HepG2 (cell line): ENCODE results near the gene M1AP. TPM values are rescaled to one million over a fixed set of nuclear protein-coding genes. Genes with fewer than 3 reads are reported as not detected.
A peak's percentile ranks its signal among the peaks of the same experiment; 100 is the strongest.

Source experiments
- ASH2L ChIP-seq: fragments of 300-600, 200-600 bp; sonication (generic); IDR thresholded peaks from 2 replicates; pipeline ENCODE4 v1.7.0; 2017; ENCODE audit warnings: low read depth, mild to moderate bottlenecking, moderate library complexity, mixed read lengths, low read length; ENCODE audit not compliant: insufficient read length
- ATF3 ChIP-seq: sonication (generic); formaldehyde crosslinking; IDR thresholded peaks from 2 replicates; pipeline ENCODE4 v1.4.0; 2020; ENCODE audit warnings: missing genetic modification reagents
- GLMP ChIP-seq: sonication (generic); formaldehyde crosslinking; IDR thresholded peaks from 2 replicates; pipeline ENCODE4 v1.9.0; 2021; ENCODE audit warnings: missing genetic modification reagents, mild to moderate bottlenecking, borderline replicate concordance
- HNF1B ChIP-seq: sonication (generic); formaldehyde crosslinking; IDR thresholded peaks from 2 replicates; pipeline ENCODE4 v1.5.1; 2020; ENCODE audit warnings: mild to moderate bottlenecking, moderate library complexity, missing genetic modification reagents
- IRF1 ChIP-seq: sonication (generic); formaldehyde crosslinking; IDR thresholded peaks from 2 replicates; pipeline ENCODE4 v1.4.0; 2020; ENCODE audit warnings: low read depth, mild to moderate bottlenecking, missing genetic modification reagents
- ISX ChIP-seq: sonication (generic); formaldehyde crosslinking; conservative IDR thresholded peaks from 2 replicates; pipeline ENCODE4 v1.5.0; 2020; ENCODE audit warnings: missing genetic modification reagents
- MAX ChIP-seq: IDR thresholded peaks from 2 replicates; pipeline ENCODE4 v1.6.1; 2012; ENCODE audit warnings: inconsistent platforms
- MBD4 ChIP-seq: IDR thresholded peaks from 2 replicates; pipeline ENCODE4 v1.6.1; 2012; ENCODE audit warnings: low read length, inconsistent platforms, borderline replicate concordance
- NBN ChIP-seq: fragments of 450-650 bp; conservative IDR thresholded peaks from 2 replicates; pipeline ENCODE4 v1.6.1; 2017
- NR1H2 ChIP-seq: sonication (generic); formaldehyde crosslinking; IDR thresholded peaks from 2 replicates; pipeline ENCODE4 v1.8.1; 2022; ENCODE audit warnings: low read depth, missing genetic modification reagents, borderline replicate concordance
- SOX6 ChIP-seq, 2 experiments: fragments of 450-650 bp in 1 of 2; sonication (generic) in 1 of 2; formaldehyde crosslinking in 1 of 2; IDR thresholded peaks; 2 replicates each; pipeline versions ENCODE4 v1.4.0 to v1.6.1; 2017 to 2020; ENCODE audit warnings: antibody characterized with exemption in 1 of 2, mild to moderate bottlenecking in 1 of 2, missing genetic modification reagents in 1 of 2
- UBTF ChIP-seq: sonication (generic); formaldehyde crosslinking; IDR thresholded peaks from 2 replicates; pipeline ENCODE4 v1.4.0; 2020; ENCODE audit warnings: mild to moderate bottlenecking, missing genetic modification reagents
- ZBTB37 ChIP-seq: sonication (generic); formaldehyde crosslinking; IDR thresholded peaks from 2 replicates; pipeline ENCODE4 v1.4.0; 2020; ENCODE audit warnings: mild to moderate bottlenecking, missing genetic modification reagents
- ZBTB8A ChIP-seq: sonication (generic); formaldehyde crosslinking; IDR thresholded peaks from 2 replicates; pipeline ENCODE4 v1.4.0; 2020; ENCODE audit warnings: mild to moderate bottlenecking, low read depth, missing genetic modification reagents, borderline replicate concordance
- ZNF362 ChIP-seq: sonication (generic); formaldehyde crosslinking; IDR thresholded peaks from 2 replicates; pipeline ENCODE4 v1.4.0; 2020; ENCODE audit warnings: missing genetic modification reagents, mild to moderate bottlenecking, borderline replicate concordance
- ZNF549 ChIP-seq: sonication (generic); formaldehyde crosslinking; IDR thresholded peaks from 2 replicates; pipeline ENCODE4 v1.5.0; 2020; ENCODE audit warnings: missing genetic modification reagents
- ZNF652 ChIP-seq: IDR thresholded peaks from 2 replicates; pipeline ENCODE4 v1.6.1; 2016; ENCODE audit warnings: low read depth, borderline replicate concordance
- ZNF724P ChIP-seq: sonication (generic); formaldehyde crosslinking; IDR thresholded peaks from 2 replicates; pipeline ENCODE4 v1.8.0; 2022; ENCODE audit warnings: missing genetic modification reagents, borderline replicate concordance
- polyA plus RNA-seq, 8 experiments: library from polyadenylated mRNA; depleted of rRNA in 3 of 8; stranded (reverse) in 7 of 8; unstranded in 1 of 8; fragments of >200 nt; fragmentation: Illumina TruSeq in 4 of 8; extraction: Trizol in 4 of 8; gene quantifications; 2 replicates each; pipeline versions ENCODE4 v1.2.1 to v1.2.3, GENCODE V29; 2011 to 2016; ENCODE audit warnings: low read depth in 4 of 8, missing spikeins in 1 of 8, mixed read lengths in 1 of 8; ENCODE audit not compliant: insufficient read depth in 1 of 8
- total RNA-seq, 5 experiments: library from RNA; depleted of rRNA; stranded (reverse); fragments of >200 nt; fragmentation: Illumina TruSeq; extraction: Trizol; gene quantifications; 2 replicates each; pipeline ENCODE4 v1.2.3, GENCODE V29; 2016; ENCODE audit warnings: low read depth in 1 of 5

Gene M1AP
- total and polyA plus RNA-seq, 2 of the 13 experiments (the other 11 are each of a cell fraction or from before 2014, with no cell fraction given) = not detected

- TF ChIP-seq ATF3 (CRISPR knock-in tag) (no peak), ISX (CRISPR knock-in tag) (no peak), UBTF (0 out of 2 replicates have a peak, but pooled peaks have one; percentile 11), MAX (no peak), ZNF652 (CRISPR knock-in tag) (no peak), HNF1B (no peak), SOX6 (IDR thresholded peaks at IDR 0.05) (no peak), SOX6 (CRISPR knock-in tag; IDR thresholded peaks at IDR 0.05) (no peak), ZBTB37 (CRISPR knock-in tag) (no peak), GLMP (CRISPR knock-in tag) (no peak), MBD4 (no peak), ZNF362 (no peak), ZNF724P (CRISPR knock-in tag) (no peak), ZNF549 (CRISPR knock-in tag) (no peak), NBN (no peak), IRF1 (CRISPR knock-in tag) (no peak), ASH2L (no peak), NR1H2 (CRISPR knock-in tag) (no peak), ZBTB8A (CRISPR knock-in tag) (no peak)
These were observed 123.0 kb downstream of the M1AP start (continued) for GRCh38 chr2:74524955-74525716.
